ENCODE results near the gene PCDH17. TPM values are rescaled to one million over a fixed set of nuclear protein-coding genes. Genes with fewer than 3 reads are reported as not detected.

PCDH17 gene
- total RNA-seq, 1 experiment from 2014 or later, result 0.85 TPM

- H3K27me3 Mint-ChIP-seq (ENCODE audit: low read depth), result peaks cover 92% of the 10 kb centered on the region
- CTCF ChIA-PET, result interaction anchor here (0.6 to 4.9 kb wide), 52 partner anchors 10 to 1428 kb away, joined by 3 to 122 read pairs (median 4); no protein-coding TSS in a partner anchor
- POLR2A ChIA-PET, result interaction anchor here (1.4 kb wide), 1 partner anchor 83 kb away, joined by 4 read pairs; no protein-coding TSS in a partner anchor
- H3K9me3 Mint-ChIP-seq, result no peaks in the 10 kb centered on the region
- peak overlapping the region; percentile 92 for H3K4me3 Mint-ChIP-seq
- peaks cover 43% of the 10 kb centered on the region for H3K4me1 Mint-ChIP-seq
- no peaks in the 10 kb centered on the region for H3K36me3 Mint-ChIP-seq
- ATAC-seq, result peak; percentile 55
- DNase-seq (ENCODE audit: low spot score), result peak; percentile 88
- no peak overlapping the region for H3K27ac Mint-ChIP-seq
- TF ChIP-seq TCF7 (CRISPR knock-in tag; IDR thresholded peaks at IDR 0.05; ENCODE audit: low read depth) (no peak), ZNF219 (CRISPR knock-in tag; IDR thresholded peaks at IDR 0.05; ENCODE audit: borderline replicate concordance) (no peak), CREM (CRISPR knock-in tag; IDR thresholded peaks at IDR 0.05) (no peak), NFE2L1 (CRISPR knock-in tag; IDR thresholded peaks at IDR 0.05) (0 out of 2 replicates have a peak, but pooled peaks have one; percentile 46), ZNF671 (CRISPR knock-in tag; IDR thresholded peaks at IDR 0.05) (no peak), MYBL2 (CRISPR knock-in tag; IDR thresholded peaks at IDR 0.05) (no peak), RELA (CRISPR knock-in tag; IDR thresholded peaks at IDR 0.05; ENCODE audit: borderline replicate concordance) (no peak), FOXP1 (CRISPR knock-in tag; IDR thresholded peaks at IDR 0.05; ENCODE audit: borderline replicate concordance) (no peak), ZBTB21 (CRISPR knock-in tag; IDR thresholded peaks at IDR 0.05; ENCODE audit: borderline replicate concordance) (no peak), TP53 (CRISPR knock-in tag; IDR thresholded peaks at IDR 0.05) (no peak), KAT7 (CRISPR knock-in tag; IDR thresholded peaks at IDR 0.05; ENCODE audit: borderline replicate concordance) (no peak), PRRX2 (CRISPR knock-in tag; IDR thresholded peaks at IDR 0.05) (no peak), CTCF (IDR thresholded peaks at IDR 0.05) (peak; percentile 62), ZNF512 (CRISPR knock-in tag; IDR thresholded peaks at IDR 0.05; ENCODE audit: borderline replicate concordance) (no peak), ATF1 (CRISPR knock-in tag; IDR thresholded peaks at IDR 0.05) (peak; percentile 56; the same call in 1 of the 2 replicates), ELF4 (CRISPR knock-in tag; IDR thresholded peaks at IDR 0.05; ENCODE audit: low read depth) (no peak), NFYB (CRISPR knock-in tag; conservative IDR thresholded peaks at IDR 0.05; ENCODE audit: low read depth) (no peak), ZNF281 (CRISPR knock-in tag; IDR thresholded peaks at IDR 0.05) (no peak), SOX15 (CRISPR knock-in tag; IDR thresholded peaks at IDR 0.05) (no peak), JAZF1 (CRISPR knock-in tag; IDR thresholded peaks at IDR 0.05) (no peak), TEAD1 (CRISPR knock-in tag; IDR thresholded peaks at IDR 0.05) (peak; percentile 41; the same call in 1 of the 2 replicates), CREB1 (CRISPR knock-in tag; IDR thresholded peaks at IDR 0.05) (no peak), ESRRA (CRISPR knock-in tag; IDR thresholded peaks at IDR 0.05; ENCODE audit: borderline replicate concordance) (no peak)
- TF ChIP-seq, protein P1, sequence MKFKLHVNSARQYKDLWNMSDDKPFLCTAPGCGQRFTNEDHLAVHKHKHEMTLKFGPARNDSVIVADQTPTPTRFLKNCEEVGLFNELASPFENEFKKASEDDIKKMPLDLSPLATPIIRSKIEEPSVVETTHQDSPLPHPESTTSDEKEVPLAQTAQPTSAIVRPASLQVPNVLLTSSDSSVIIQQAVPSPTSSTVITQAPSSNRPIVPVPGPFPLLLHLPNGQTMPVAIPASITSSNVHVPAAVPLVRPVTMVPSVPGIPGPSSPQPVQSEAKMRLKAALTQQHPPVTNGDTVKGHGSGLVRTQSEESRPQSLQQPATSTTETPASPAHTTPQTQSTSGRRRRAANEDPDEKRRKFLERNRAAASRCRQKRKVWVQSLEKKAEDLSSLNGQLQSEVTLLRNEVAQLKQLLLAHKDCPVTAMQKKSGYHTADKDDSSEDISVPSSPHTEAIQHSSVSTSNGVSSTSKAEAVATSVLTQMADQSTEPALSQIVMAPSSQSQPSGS (CRISPR knock-in tag; IDR thresholded peaks at IDR 0.05; ENCODE audit: borderline replicate concordance, low read depth), result no peak
- TF ChIP-seq, protein P2, sequence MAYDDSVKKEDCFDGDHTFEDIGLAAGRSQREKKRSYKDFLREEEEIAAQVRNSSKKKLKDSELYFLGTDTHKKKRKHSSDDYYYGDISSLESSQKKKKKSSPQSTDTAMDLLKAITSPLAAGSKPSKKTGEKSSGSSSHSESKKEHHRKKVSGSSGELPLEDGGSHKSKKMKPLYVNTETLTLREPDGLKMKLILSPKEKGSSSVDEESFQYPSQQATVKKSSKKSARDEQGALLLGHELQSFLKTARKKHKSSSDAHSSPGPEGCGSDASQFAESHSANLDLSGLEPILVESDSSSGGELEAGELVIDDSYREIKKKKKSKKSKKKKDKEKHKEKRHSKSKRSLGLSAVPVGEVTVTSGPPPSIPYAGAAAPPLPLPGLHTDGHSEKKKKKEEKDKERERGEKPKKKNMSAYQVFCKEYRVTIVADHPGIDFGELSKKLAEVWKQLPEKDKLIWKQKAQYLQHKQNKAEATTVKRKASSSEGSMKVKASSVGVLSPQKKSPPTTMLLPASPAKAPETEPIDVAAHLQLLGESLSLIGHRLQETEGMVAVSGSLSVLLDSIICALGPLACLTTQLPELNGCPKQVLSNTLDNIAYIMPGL (CRISPR knock-in tag; IDR thresholded peaks at IDR 0.05), result peak; percentile 77; the same call in 1 of the 2 replicates
These were observed 1.8 kb downstream of the PCDH17 start for GRCh38 chr13:57633141-57633949.

Measured in WTC11 (cell line).